Panc1 (cell line): Measurements from ENCODE around the gene MYRIP. TPM values are rescaled to one million over a fixed set of nuclear protein-coding genes. Genes with fewer than 3 reads are reported as not detected.

Experiments used
- ATAC-seq: fragments of 200-7000 bp; cut with Tn5 transposase; 2 replicates; pipeline ENCODE4 v1.9.1; 2020; ENCODE audit warnings: mild to moderate bottlenecking, moderate library complexity
- BruUV-seq: library from RNA; stranded (reverse); fragments of 400-500 nt; replicated peaks from 2 replicates; lab custom pipeline; 2021; lab: Mats Ljungman, UMichigan
- CTCF ChIA-PET: fragments of 300-600 bp; sonication (Branson Sonifier 250); formaldehyde crosslinking; loops from one replicate; lab custom pipeline; 2022; ENCODE audit warnings: antibody characterized with exemption; lab: Charles Lee
- POLR2A ChIA-PET: fragments of 300-600 bp; sonication (Branson Sonifier 250); formaldehyde crosslinking; loops from one replicate; lab custom pipeline; 2022; ENCODE audit warnings: antibody characterized with exemption; lab: Charles Lee
- DNase-seq: peaks from one replicate; pipeline ENCODE4 v3.0.0-alpha.2; 2010; ENCODE audit warnings: low read depth, low spot score
- H3K27ac ChIP-seq: 2 replicates; pipeline ENCODE4 v1.5.1; 2011; ENCODE audit warnings: mild to moderate bottlenecking, low read length, inconsistent platforms
- H3K27me3 ChIP-seq: fragments of 200-500 bp; sonication (Bioruptor generic); 2 replicates; pipeline ENCODE4 v1.6.0; 2014; ENCODE audit warnings: low read length, inconsistent platforms; ENCODE audit not compliant: control insufficient read depth, insufficient read depth
- H3K36me3 ChIP-seq: fragments of 200-500 bp; sonication (Bioruptor generic); 2 replicates; pipeline ENCODE4 v1.5.1; 2014; ENCODE audit warnings: inconsistent platforms, mild to moderate bottlenecking, low read length, moderate library complexity; ENCODE audit not compliant: control insufficient read depth, insufficient read depth
- H3K4me1 ChIP-seq: 2 replicates; pipeline ENCODE4 v1.5.1; 2011; ENCODE audit warnings: inconsistent platforms, mild to moderate bottlenecking, low read length, moderate library complexity; ENCODE audit not compliant: control insufficient read depth, insufficient read depth
- H3K4me3 ChIP-seq, 2 experiments: 2 replicates each; pipeline ENCODE4 v1.5.1; 2011 to 2012; ENCODE audit warnings: low read depth in 2 of 2, low read length in 2 of 2, mild to moderate bottlenecking in 2 of 2, inconsistent platforms in 1 of 2, moderate library complexity in 1 of 2
- H3K9me3 ChIP-seq: fragments of 200-500 bp; sonication (Bioruptor generic); 2 replicates; pipeline ENCODE4 v1.5.1; 2014; ENCODE audit warnings: low read depth, mild to moderate bottlenecking, inconsistent platforms, low read length, moderate library complexity; ENCODE audit not compliant: control insufficient read depth, insufficient read depth
- CTCF ChIP-seq: fragments of 450-650 bp; IDR thresholded peaks from 2 replicates; pipeline ENCODE4 v1.5.1; 2017; ENCODE audit warnings: mild to moderate bottlenecking
- POLR2AphosphoS5 ChIP-seq: IDR thresholded peaks from 2 replicates; pipeline ENCODE4 v1.6.1; 2012; ENCODE audit warnings: mild to moderate bottlenecking, low read depth, low read length, moderate library complexity
- SIN3A ChIP-seq: IDR thresholded peaks from 2 replicates; pipeline ENCODE4 v1.6.1; 2012; ENCODE audit warnings: low read depth, mild to moderate bottlenecking, low read length, moderate library complexity, borderline replicate concordance; ENCODE audit not compliant: insufficient read depth
- TCF7L2 ChIP-seq: IDR thresholded peaks from 2 replicates; pipeline ENCODE4 v1.6.1; 2011; ENCODE audit warnings: mild to moderate bottlenecking, low read depth, low read length, inconsistent platforms
- in situ Hi-C: cut with HindIII; loops from 2 replicates; pipeline ENCODE4 v1.10.0; 2016; ENCODE audit warnings: low sequenced_read_pairs, low pct_unique_long_range_greater_than_20kb
- intact Hi-C: fragments of 100-400 bp; cut with micrococcal nuclease; formaldehyde crosslinking; loops from one replicate; pipeline ENCODE4 v1.10.0; 2022; ENCODE audit not compliant: unreplicated experiment
- total RNA-seq: library from RNA; stranded (reverse); gene quantifications from one replicate; pipeline ENCODE4 v1.2.1, GENCODE V29; 2021; ENCODE audit not compliant: unreplicated experiment
- TF ChIP-seq, protein P1 (sequence below), 2 experiments: IDR thresholded peaks; 2 replicates each; pipeline ENCODE4 v1.6.1; 2011 to 2012; ENCODE audit warnings: low read depth in 2 of 2, control low read depth in 1 of 2, low read length in 1 of 2, mild to moderate bottlenecking in 1 of 2, moderate library complexity in 1 of 2; ENCODE audit not compliant: insufficient read depth in 1 of 2

Gene MYRIP
- total RNA-seq, 1 experiment from 2014 or later: 0.59 TPM

DNA sequence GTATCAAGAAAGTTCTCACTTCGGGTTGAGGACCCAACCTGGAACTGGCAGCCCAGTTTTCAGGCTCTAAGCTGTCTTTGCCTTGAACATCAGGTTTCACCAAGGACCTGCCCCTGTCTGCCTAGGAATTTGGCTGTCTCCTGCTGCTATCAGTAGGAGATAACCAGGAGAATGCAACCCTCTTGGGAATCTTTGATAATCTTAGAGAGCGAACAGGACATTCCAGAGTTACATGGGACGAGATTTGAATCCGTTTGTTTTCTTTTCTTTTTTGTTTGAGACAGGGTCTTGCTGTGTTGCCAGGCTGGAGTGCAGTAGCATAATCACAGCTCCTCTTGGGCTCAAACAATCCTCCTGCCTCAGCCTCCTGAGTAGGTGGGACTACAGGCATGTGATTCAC, 482.1 kb downstream of the MYRIP start:
- ChIA-PET POLR2A (no interaction called here), CTCF (no interaction called here)
- Histone ChIP-seq H3K4me3 (no peak overlapping the region), H3K9me3 (no peaks in the 10 kb centered on the region), H3K27ac (no peak overlapping the region), H3K27me3 (no peaks in the 10 kb centered on the region), H3K4me1 (no peaks in the 10 kb centered on the region), H3K36me3 (no peaks in the 10 kb centered on the region)
- ATAC-seq: no peak
- in situ Hi-C loops (no loop called here), intact Hi-C loops (no loop called here)
- no TSS peak for BruUV-seq
- DNase-seq: no peak
- TF ChIP-seq, protein P1, sequence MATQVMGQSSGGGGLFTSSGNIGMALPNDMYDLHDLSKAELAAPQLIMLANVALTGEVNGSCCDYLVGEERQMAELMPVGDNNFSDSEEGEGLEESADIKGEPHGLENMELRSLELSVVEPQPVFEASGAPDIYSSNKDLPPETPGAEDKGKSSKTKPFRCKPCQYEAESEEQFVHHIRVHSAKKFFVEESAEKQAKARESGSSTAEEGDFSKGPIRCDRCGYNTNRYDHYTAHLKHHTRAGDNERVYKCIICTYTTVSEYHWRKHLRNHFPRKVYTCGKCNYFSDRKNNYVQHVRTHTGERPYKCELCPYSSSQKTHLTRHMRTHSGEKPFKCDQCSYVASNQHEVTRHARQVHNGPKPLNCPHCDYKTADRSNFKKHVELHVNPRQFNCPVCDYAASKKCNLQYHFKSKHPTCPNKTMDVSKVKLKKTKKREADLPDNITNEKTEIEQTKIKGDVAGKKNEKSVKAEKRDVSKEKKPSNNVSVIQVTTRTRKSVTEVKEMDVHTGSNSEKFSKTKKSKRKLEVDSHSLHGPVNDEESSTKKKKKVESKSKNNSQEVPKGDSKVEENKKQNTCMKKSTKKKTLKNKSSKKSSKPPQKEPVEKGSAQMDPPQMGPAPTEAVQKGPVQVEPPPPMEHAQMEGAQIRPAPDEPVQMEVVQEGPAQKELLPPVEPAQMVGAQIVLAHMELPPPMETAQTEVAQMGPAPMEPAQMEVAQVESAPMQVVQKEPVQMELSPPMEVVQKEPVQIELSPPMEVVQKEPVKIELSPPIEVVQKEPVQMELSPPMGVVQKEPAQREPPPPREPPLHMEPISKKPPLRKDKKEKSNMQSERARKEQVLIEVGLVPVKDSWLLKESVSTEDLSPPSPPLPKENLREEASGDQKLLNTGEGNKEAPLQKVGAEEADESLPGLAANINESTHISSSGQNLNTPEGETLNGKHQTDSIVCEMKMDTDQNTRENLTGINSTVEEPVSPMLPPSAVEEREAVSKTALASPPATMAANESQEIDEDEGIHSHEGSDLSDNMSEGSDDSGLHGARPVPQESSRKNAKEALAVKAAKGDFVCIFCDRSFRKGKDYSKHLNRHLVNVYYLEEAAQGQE (IDR thresholded peaks at IDR 0.05; ENCODE audit: insufficient read depth in 1 of 2, low read depth in 2 of 2, low read length in 1 of 2): no peak
- TF ChIP-seq POLR2AphosphoS5: no peak
- TF ChIP-seq SIN3A: no peak
- no peak for TF ChIP-seq CTCF
- no peak for TF ChIP-seq TCF7L2

- Histone ChIP-seq H3K4me3 (no peak overlapping the region), H3K9me3 (no peaks in the 10 kb centered on the region), H3K27me3 (no peaks in the 10 kb centered on the region), H3K36me3 (no peaks in the 10 kb centered on the region), H3K4me1 (no peaks in the 10 kb centered on the region), H3K27ac (no peak overlapping the region)
- ATAC-seq (no peak), DNase-seq (no peak)
- in situ Hi-C loops: no loop called here
- no peak for TF ChIP-seq CTCF
- no peak for TF ChIP-seq SIN3A
- TF ChIP-seq, protein P1 (IDR thresholded peaks at IDR 0.05; ENCODE audit: insufficient read depth in 1 of 2, low read depth in 2 of 2, low read length in 1 of 2): no peak
- no peak for TF ChIP-seq TCF7L2
- TF ChIP-seq POLR2AphosphoS5: no peak
- CTCF ChIA-PET: no interaction called here
- POLR2A ChIA-PET: no interaction called here
- BruUV-seq: no TSS peak
- intact Hi-C loops: no loop called here
These were observed 483.4 kb downstream of the MYRIP start for GRCh38 chr3:40292637-40293349.
